Neural progenitor cell (in vitro differentiated cells): ENCODE data around the gene PIK3CD. TPM values are rescaled to one million over a fixed set of nuclear protein-coding genes. Genes with fewer than 3 reads are reported as not detected.

ENCODE experiments used
- DNase-seq: peaks from one replicate; pipeline ENCODE4 v3.0.0-alpha.2; 2016; ENCODE audit warnings: low spot score
- H2AFZ ChIP-seq: fragments of 200-600 bp; sonication (generic); replicated peaks from 2 replicates; pipeline ENCODE4 v1.6.1; 2016; ENCODE audit warnings: antibody characterized with exemption
- H3F3A ChIP-seq: fragments of 200-600 bp; sonication (generic); 2 replicates; pipeline ENCODE4 v1.6.1; 2016; ENCODE audit warnings: antibody characterized with exemption, low read depth
- H3K27ac ChIP-seq: fragments of 200-600 bp; sonication (generic); 2 replicates; pipeline ENCODE4 v1.5.1; 2016; ENCODE audit warnings: mild to moderate bottlenecking
- H3K27me3 ChIP-seq: fragments of 200-600 bp; sonication (generic); 2 replicates; pipeline ENCODE4 v1.6.1; 2016; ENCODE audit warnings: mild to moderate bottlenecking, moderate library complexity
- H3K36me3 ChIP-seq: fragments of 200-600 bp; sonication (generic); 2 replicates; pipeline ENCODE4 v1.5.1; 2016
- H3K4me1 ChIP-seq: fragments of 200-600 bp; sonication (generic); 2 replicates; pipeline ENCODE4 v1.6.1; 2016; ENCODE audit warnings: mixed run types
- H3K4me2 ChIP-seq: fragments of 200-600 bp; sonication (generic); 2 replicates; pipeline ENCODE4 v1.6.1; 2016
- H3K4me3 ChIP-seq: fragments of 200-600 bp; sonication (generic); 2 replicates; pipeline ENCODE4 v1.5.1; 2016
- H3K79me2 ChIP-seq: fragments of 200-600 bp; sonication (generic); 2 replicates; pipeline ENCODE4 v1.6.1; 2016; ENCODE audit warnings: low read depth
- H3K9ac ChIP-seq: fragments of 200-600 bp; sonication (generic); 2 replicates; pipeline ENCODE4 v1.6.1; 2016
- H3K9me3 ChIP-seq: fragments of 200-600 bp; sonication (generic); 2 replicates; pipeline ENCODE4 v1.5.1; 2016; ENCODE audit warnings: low read depth
- H4K20me1 ChIP-seq: fragments of 200-600 bp; sonication (generic); 2 replicates; pipeline ENCODE4 v1.6.1; 2016; ENCODE audit warnings: low read depth
- H3K27ac Mint-ChIP-seq: 3 replicates; pipeline ENCODE4 v1.8.0; 2021; ENCODE audit warnings: mixed read lengths
- H3K27me3 Mint-ChIP-seq: 2 replicates; pipeline ENCODE4 v1.8.0; 2022; ENCODE audit warnings: low read depth, mild to moderate bottlenecking, inconsistent platforms, moderate library complexity, mixed read lengths; ENCODE audit not compliant: insufficient read depth
- H3K36me3 Mint-ChIP-seq: 3 replicates; pipeline ENCODE4 v1.8.0; 2021; ENCODE audit warnings: mixed read lengths
- H3K4me1 Mint-ChIP-seq: 3 replicates; pipeline ENCODE4 v1.8.0; 2021; ENCODE audit warnings: mixed read lengths
- H3K4me3 Mint-ChIP-seq: 3 replicates; pipeline ENCODE4 v1.8.0; 2021; ENCODE audit warnings: mild to moderate bottlenecking, moderate library complexity, mixed read lengths
- H3K9me3 Mint-ChIP-seq: 3 replicates; pipeline ENCODE4 v1.8.0; 2020; ENCODE audit warnings: mixed read lengths
- EZH2 ChIP-seq: fragments of 200-600 bp; sonication (generic); IDR thresholded peaks from 2 replicates; pipeline ENCODE4 v1.6.1; 2017; ENCODE audit warnings: antibody characterized with exemption, mild to moderate bottlenecking, moderate library complexity
- EZH2phosphoT487 ChIP-seq: fragments of 200-600 bp; sonication (generic); IDR thresholded peaks from 2 replicates; pipeline ENCODE4 v1.6.1; 2017; ENCODE audit warnings: antibody characterized with exemption
- total RNA-seq: library from RNA; depleted of rRNA; stranded (reverse); fragments of >200 nt; gene quantifications from 2 replicates; pipeline ENCODE4 v1.2.3, GENCODE V29; 2015; ENCODE audit warnings: low replicate concordance
- TF ChIP-seq, protein P1 (sequence below): fragments of 200-600 bp; sonication (generic); IDR thresholded peaks from 2 replicates; pipeline ENCODE4 v1.5.1; 2017; ENCODE audit warnings: antibody characterized with exemption, mild to moderate bottlenecking

The PIK3CD gene
- total RNA-seq, 1 donor from 2014 or later, result 5.0 TPM

GRCh38 chr1:9763914-9764313 is 112.4 kb downstream of the PIK3CD start:
- H3K9me3 Mint-ChIP-seq, result no peaks in the 10 kb centered on the region
- peaks cover 90% of the 10 kb centered on the region for H3K79me2 ChIP-seq
- DNase-seq, result no peak
- no peaks in the 10 kb centered on the region for H3K9me3 ChIP-seq
- TF ChIP-seq, protein P1, sequence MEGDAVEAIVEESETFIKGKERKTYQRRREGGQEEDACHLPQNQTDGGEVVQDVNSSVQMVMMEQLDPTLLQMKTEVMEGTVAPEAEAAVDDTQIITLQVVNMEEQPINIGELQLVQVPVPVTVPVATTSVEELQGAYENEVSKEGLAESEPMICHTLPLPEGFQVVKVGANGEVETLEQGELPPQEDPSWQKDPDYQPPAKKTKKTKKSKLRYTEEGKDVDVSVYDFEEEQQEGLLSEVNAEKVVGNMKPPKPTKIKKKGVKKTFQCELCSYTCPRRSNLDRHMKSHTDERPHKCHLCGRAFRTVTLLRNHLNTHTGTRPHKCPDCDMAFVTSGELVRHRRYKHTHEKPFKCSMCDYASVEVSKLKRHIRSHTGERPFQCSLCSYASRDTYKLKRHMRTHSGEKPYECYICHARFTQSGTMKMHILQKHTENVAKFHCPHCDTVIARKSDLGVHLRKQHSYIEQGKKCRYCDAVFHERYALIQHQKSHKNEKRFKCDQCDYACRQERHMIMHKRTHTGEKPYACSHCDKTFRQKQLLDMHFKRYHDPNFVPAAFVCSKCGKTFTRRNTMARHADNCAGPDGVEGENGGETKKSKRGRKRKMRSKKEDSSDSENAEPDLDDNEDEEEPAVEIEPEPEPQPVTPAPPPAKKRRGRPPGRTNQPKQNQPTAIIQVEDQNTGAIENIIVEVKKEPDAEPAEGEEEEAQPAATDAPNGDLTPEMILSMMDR, result no peak
- TF ChIP-seq EZH2 (no peak), EZH2phosphoT487 (no peak)
- no peak overlapping the region for H3K4me2 ChIP-seq
- peaks cover 28% of the 10 kb centered on the region for H3K4me1 Mint-ChIP-seq
- H3K27me3 Mint-ChIP-seq, result peaks cover 2% of the 10 kb centered on the region
- no peak overlapping the region for H3K4me3 ChIP-seq
- peaks cover 23% of the 10 kb centered on the region for H3F3A ChIP-seq
- no peak overlapping the region for H3K27ac Mint-ChIP-seq
- H3K36me3 Mint-ChIP-seq, result peaks cover 20% of the 10 kb centered on the region
- H2AFZ ChIP-seq, result no peak overlapping the region
- no peak overlapping the region for H3K9ac ChIP-seq
- no peaks in the 10 kb centered on the region for H3K27me3 ChIP-seq
- peaks cover 8% of the 10 kb centered on the region for H3K4me1 ChIP-seq
- H3K4me3 Mint-ChIP-seq, result no peak overlapping the region
- H3K36me3 ChIP-seq, result no peaks in the 10 kb centered on the region
- peak overlapping the region; percentile 25 for H3K27ac ChIP-seq
- peaks cover 78% of the 10 kb centered on the region for H4K20me1 ChIP-seq

GRCh38 chr1:9764550-9764949 is 113.0 kb downstream of the PIK3CD start:
- TF ChIP-seq, protein P1, result no peak
- no peak for TF ChIP-seq EZH2phosphoT487
- TF ChIP-seq EZH2, result no peak
- DNase-seq, result no peak
- Histone ChIP-seq H3K9ac (no peak overlapping the region), H3K27ac (no peak overlapping the region), H3K36me3 (no peaks in the 10 kb centered on the region), H3K4me3 (no peak overlapping the region), H4K20me1 (peaks cover 76% of the 10 kb centered on the region), H3K4me1 (peaks cover 8% of the 10 kb centered on the region), H3K9me3 (no peaks in the 10 kb centered on the region), H3K79me2 (peaks cover 90% of the 10 kb centered on the region), H3K27me3 (no peaks in the 10 kb centered on the region), H3F3A (peaks cover 26% of the 10 kb centered on the region), H2AFZ (no peak overlapping the region), H3K4me2 (no peak overlapping the region)
- Mint-ChIP-seq H3K4me3 (no peak overlapping the region), H3K27me3 (peaks cover 2% of the 10 kb centered on the region), H3K4me1 (peaks cover 27% of the 10 kb centered on the region), H3K9me3 (no peaks in the 10 kb centered on the region), H3K27ac (peak overlapping the region; percentile 12), H3K36me3 (peaks cover 19% of the 10 kb centered on the region)

DNA sequence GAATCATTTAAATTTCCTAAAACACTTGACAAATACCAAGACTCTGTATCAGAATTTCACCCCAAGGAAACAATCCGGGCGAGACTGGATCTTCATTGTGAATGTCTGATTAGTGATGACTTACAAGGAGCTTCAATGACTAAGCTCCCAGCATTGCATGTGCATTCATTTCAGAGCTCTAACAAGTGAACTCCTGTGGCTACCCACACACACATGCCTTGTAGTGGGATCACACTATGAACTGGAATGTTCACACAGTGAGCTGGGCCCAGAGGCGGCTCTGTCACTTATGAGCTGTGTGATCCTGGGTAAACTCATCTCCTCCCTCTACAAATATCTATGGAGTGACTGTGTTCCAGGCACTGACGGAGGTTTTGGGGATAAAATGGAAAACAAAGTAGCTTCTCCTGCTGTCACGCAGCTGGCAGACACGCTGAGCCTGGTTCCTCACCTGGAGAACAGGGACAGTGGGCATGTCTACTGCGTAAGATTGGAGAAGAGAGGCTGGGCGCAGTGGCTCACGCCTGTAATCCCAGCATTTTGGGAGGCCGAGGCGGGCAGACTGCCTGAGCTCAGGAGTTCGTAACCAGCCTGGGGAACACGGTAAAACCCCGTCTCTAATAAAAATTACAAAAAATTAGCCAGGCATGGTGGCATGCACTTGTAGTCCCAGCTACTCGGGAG is 115.4 kb downstream of the PIK3CD start:
- Histone ChIP-seq H3K9ac (no peak overlapping the region), H3K27me3 (no peaks in the 10 kb centered on the region), H3K4me1 (peaks cover 3% of the 10 kb centered on the region), H3K4me2 (no peak overlapping the region), H3K27ac (no peak overlapping the region), H3K36me3 (no peaks in the 10 kb centered on the region), H3K4me3 (no peak overlapping the region), H2AFZ (no peak overlapping the region), H3K9me3 (no peaks in the 10 kb centered on the region), H3F3A (peaks cover 22% of the 10 kb centered on the region), H4K20me1 (peaks cover 61% of the 10 kb centered on the region), H3K79me2 (peaks cover 76% of the 10 kb centered on the region)
- Mint-ChIP-seq H3K27me3 (peaks cover 2% of the 10 kb centered on the region), H3K4me1 (peaks cover 15% of the 10 kb centered on the region), H3K9me3 (no peaks in the 10 kb centered on the region), H3K36me3 (peaks cover 11% of the 10 kb centered on the region), H3K27ac (peak overlapping the region; percentile 65), H3K4me3 (no peak overlapping the region)
- no peak for TF ChIP-seq EZH2phosphoT487
- no peak for TF ChIP-seq EZH2
- TF ChIP-seq, protein P1, result no peak
- no peak for DNase-seq
